Epithelial cell of proximal tubule (primary cell): ENCODE measurements around the gene HPX. TPM values are rescaled to one million over a fixed set of nuclear protein-coding genes. Genes with fewer than 3 reads are reported as not detected.
A peak's percentile ranks its signal among the peaks of the same experiment; 100 is the strongest.

Experiments
- DNase-seq: peaks from one replicate; pipeline ENCODE4 v3.0.0-alpha.2; 2011; ENCODE audit warnings: low read depth
- H3K4me3 ChIP-seq: 2 replicates; pipeline ENCODE4 v1.5.1; 2011; ENCODE audit warnings: low read depth, mild to moderate bottlenecking, low read length
- CTCF ChIP-seq: conservative IDR thresholded peaks from 2 replicates; pipeline ENCODE4 v1.5.1; 2012; ENCODE audit warnings: low read depth, mild to moderate bottlenecking, low read length
- total RNA-seq: library from RNA; depleted of rRNA; stranded (reverse); fragments of >200 nt; gene quantifications from 2 replicates; pipeline ENCODE4 v1.2.3, GENCODE V29; 2015

The HPX gene
- total RNA-seq, 1 donor from 2014 or later = 0.06 TPM

GRCh38 chr11:6455070-6455469 is 14.3 kb upstream of the HPX start:
- TF ChIP-seq CTCF = no peak

GRCh38 chr11:6453152-6453551 is 12.4 kb upstream of the HPX start:
- no peak overlapping the region for H3K4me3 ChIP-seq
- TF ChIP-seq CTCF = no peak
- DNase-seq = no peak

More at GRCh38 chr11:6455070-6455469, 14.3 kb upstream of the HPX start:
- DNase-seq = no peak
- H3K4me3 ChIP-seq = no peak overlapping the region

GRCh38 chr11:6452219-6452618 is 11.4 kb upstream of the HPX start:
- TF ChIP-seq CTCF = no peak
- H3K4me3 ChIP-seq = no peak overlapping the region
- no peak for DNase-seq

- no peak overlapping the region for H3K4me3 ChIP-seq
- no peak for DNase-seq
- no peak for TF ChIP-seq CTCF
Observed at GRCh38 chr11:6448574-6448973, 7.8 kb upstream of the HPX start.

- H3K4me3 ChIP-seq = no peak overlapping the region
- TF ChIP-seq CTCF = peak; percentile 90
- DNase-seq = no peak
Observed at GRCh38 chr11:6443269-6444003, 2.6 kb upstream of the HPX start.

- DNase-seq = no peak
- no peak for TF ChIP-seq CTCF
- no peak overlapping the region for H3K4me3 ChIP-seq
Observed at GRCh38 chr11:6442441-6442840, 1.7 kb upstream of the HPX start.

GRCh38 chr11:6438979-6439571 is 1.7 kb downstream of the HPX start:
- no peak overlapping the region for H3K4me3 ChIP-seq
- no peak for DNase-seq
- peak; percentile 90 for TF ChIP-seq CTCF
